HepG2 (cell line): ENCODE measurements around the gene KIF2C. TPM values are rescaled to one million over a fixed set of nuclear protein-coding genes. Genes with fewer than 3 reads are reported as not detected.
A peak's percentile ranks its signal among the peaks of the same experiment; 100 is the strongest.

ENCODE experiments used
- BATF2 ChIP-seq: sonication (generic); formaldehyde crosslinking; IDR thresholded peaks from 2 replicates; pipeline ENCODE4 v1.8.0; 2022; ENCODE audit warnings: mild to moderate bottlenecking, missing genetic modification reagents, moderate library complexity
- CBX2 ChIP-seq, 2 experiments: fragments of 200-600 bp in 1 of 2; sonication (generic); formaldehyde crosslinking in 1 of 2; IDR thresholded peaks; 2 replicates each; pipeline versions ENCODE4 v1.7.0 to v1.8.1; 2018 to 2022; ENCODE audit warnings: low read depth in 2 of 2, low read length in 1 of 2, mild to moderate bottlenecking in 1 of 2, missing genetic modification reagents in 1 of 2
- GMEB2 ChIP-seq: IDR thresholded peaks from 2 replicates; pipeline ENCODE4 v1.6.1; 2016; ENCODE audit warnings: missing biosample characterization, missing genetic modification reagents, low read depth
- GTF3A ChIP-seq: sonication (generic); formaldehyde crosslinking; conservative IDR thresholded peaks from 2 replicates; pipeline ENCODE4 v1.4.0; 2020; ENCODE audit warnings: mild to moderate bottlenecking, missing genetic modification reagents
- KLF6 ChIP-seq: IDR thresholded peaks from 2 replicates; pipeline ENCODE4 v1.8.0; 2016; ENCODE audit warnings: missing biosample characterization, missing genetic modification reagents
- MIXL1 ChIP-seq: IDR thresholded peaks from 2 replicates; pipeline ENCODE4 v1.6.1; 2016
- NR2F1 ChIP-seq, 2 experiments: fragments of 450-650 bp in 1 of 2; formaldehyde crosslinking in 1 of 2; IDR thresholded peaks; 2 replicates each; pipeline versions ENCODE4 v1.5.0 to v1.6.1; 2016 to 2020; ENCODE audit warnings: mild to moderate bottlenecking in 1 of 2, missing compliant biosample characterization in 1 of 2, missing genetic modification reagents in 1 of 2, moderate library complexity in 1 of 2
- PAX8 ChIP-seq: sonication (generic); formaldehyde crosslinking; IDR thresholded peaks from 2 replicates; pipeline ENCODE4 v1.8.0; 2022; ENCODE audit warnings: mild to moderate bottlenecking, missing genetic modification reagents, borderline replicate concordance
- PHF8 ChIP-seq: sonication (generic); formaldehyde crosslinking; IDR thresholded peaks from 2 replicates; pipeline ENCODE4 v1.5.0; 2020; ENCODE audit warnings: missing genetic modification reagents
- TSC22D2 ChIP-seq: sonication (generic); formaldehyde crosslinking; IDR thresholded peaks from 2 replicates; pipeline ENCODE4 v1.5.1; 2020; ENCODE audit warnings: missing genetic modification reagents, mild to moderate bottlenecking, borderline replicate concordance
- ZBTB33 ChIP-seq: sonication (generic); formaldehyde crosslinking; IDR thresholded peaks from 2 replicates; pipeline ENCODE4 v1.4.0; 2020; ENCODE audit warnings: missing genetic modification reagents
- ZNF180 ChIP-seq: sonication (generic); formaldehyde crosslinking; IDR thresholded peaks from 2 replicates; pipeline ENCODE4 v1.4.0; 2020; ENCODE audit warnings: low read depth, missing genetic modification reagents, borderline replicate concordance
- ZNF225 ChIP-seq: sonication (generic); formaldehyde crosslinking; IDR thresholded peaks from 2 replicates; pipeline ENCODE4 v1.4.0; 2020; ENCODE audit warnings: mild to moderate bottlenecking, missing genetic modification reagents
- ZNF513 ChIP-seq: sonication (generic); formaldehyde crosslinking; conservative IDR thresholded peaks from 2 replicates; pipeline ENCODE4 v1.5.0; 2020; ENCODE audit warnings: missing genetic modification reagents
- ZNF563 ChIP-seq: sonication (generic); formaldehyde crosslinking; IDR thresholded peaks from 2 replicates; pipeline ENCODE4 v1.8.0; 2022; ENCODE audit warnings: mild to moderate bottlenecking, moderate library complexity, missing genetic modification reagents
- ZNF574 ChIP-seq: sonication (generic); formaldehyde crosslinking; IDR thresholded peaks from 2 replicates; pipeline ENCODE4 v1.4.0; 2020; ENCODE audit warnings: missing genetic modification reagents
- ZNF7 ChIP-seq: IDR thresholded peaks from 2 replicates; pipeline ENCODE4 v1.6.1; 2016; ENCODE audit warnings: missing biosample characterization, missing genetic modification reagents
- ZNF740 ChIP-seq: sonication (generic); formaldehyde crosslinking; IDR thresholded peaks from 2 replicates; pipeline ENCODE4 v1.4.0; 2020; ENCODE audit warnings: missing genetic modification reagents
- polyA plus RNA-seq, 8 experiments: library from polyadenylated mRNA; depleted of rRNA in 3 of 8; stranded (reverse) in 7 of 8; unstranded in 1 of 8; fragments of >200 nt; fragmentation: Illumina TruSeq in 4 of 8; extraction: Trizol in 4 of 8; gene quantifications; 2 replicates each; pipeline versions ENCODE4 v1.2.1 to v1.2.3, GENCODE V29; 2011 to 2016; ENCODE audit warnings: low read depth in 4 of 8, missing spikeins in 1 of 8, mixed read lengths in 1 of 8; ENCODE audit not compliant: insufficient read depth in 1 of 8
- total RNA-seq, 5 experiments: library from RNA; depleted of rRNA; stranded (reverse); fragments of >200 nt; fragmentation: Illumina TruSeq; extraction: Trizol; gene quantifications; 2 replicates each; pipeline ENCODE4 v1.2.3, GENCODE V29; 2016; ENCODE audit warnings: low read depth in 1 of 5

The KIF2C gene
- total and polyA plus RNA-seq, 2 of the 13 experiments (the other 11 are each of a cell fraction or from before 2014, with no cell fraction given) = 29.7 to 53.7 TPM

- no peak for TF ChIP-seq GTF3A (CRISPR knock-in tag)
- no peak for TF ChIP-seq CBX2 (IDR thresholded peaks at IDR 0.05; ENCODE audit: low read depth, low read length)
- no peak for TF ChIP-seq CBX2 (CRISPR knock-in tag; IDR thresholded peaks at IDR 0.05; ENCODE audit: low read depth)
- 0 out of 2 replicates have a peak, but pooled peaks have one; percentile 69 for TF ChIP-seq PAX8
- 0 out of 2 replicates have a peak, but pooled peaks have one; percentile 29 for TF ChIP-seq ZNF740 (CRISPR knock-in tag)
- TF ChIP-seq ZNF180 (CRISPR knock-in tag) = no peak
- TF ChIP-seq ZNF574 = peak; percentile 49
- TF ChIP-seq KLF6 = peak; percentile 78
- TF ChIP-seq ZNF225 (CRISPR knock-in tag) = peak; percentile 74; the same call in 1 of the 2 replicates
- no peak for TF ChIP-seq GMEB2 (CRISPR knock-in tag)
- no peak; the same call in 1 of the 2 replicates for TF ChIP-seq PHF8
- peak; percentile 20 to 69; a peak in 3 of 4 replicates for TF ChIP-seq NR2F1 (CRISPR knock-in tag; IDR thresholded peaks at IDR 0.05)
- TF ChIP-seq ZNF513 (CRISPR knock-in tag) = no peak
- no peak for TF ChIP-seq BATF2 (CRISPR knock-in tag)
- TF ChIP-seq ZBTB33 (CRISPR knock-in tag) = no peak
- peak; percentile 30; the same call in 1 of the 2 replicates for TF ChIP-seq TSC22D2 (CRISPR knock-in tag)
- TF ChIP-seq MIXL1 (CRISPR knock-in tag) = no peak; the same call in 1 of the 2 replicates
- TF ChIP-seq ZNF7 (CRISPR knock-in tag) = no peak
- peak; percentile 84; the same call in 1 of the 2 replicates for TF ChIP-seq ZNF563 (CRISPR knock-in tag)
These were observed 67.9 kb downstream of the KIF2C start (continued) for GRCh38 chr1:44807364-44808062.
